ENCODE measurements around the gene SPATA6L. TPM values are rescaled to one million over a fixed set of nuclear protein-coding genes. Genes with fewer than 3 reads are reported as not detected.

Gene SPATA6L
- total and polyA plus RNA-seq, 2 of the 13 experiments (the other 11 are each of a cell fraction or from before 2014, with no cell fraction given) = 1.1 to 1.9 TPM

DNA sequence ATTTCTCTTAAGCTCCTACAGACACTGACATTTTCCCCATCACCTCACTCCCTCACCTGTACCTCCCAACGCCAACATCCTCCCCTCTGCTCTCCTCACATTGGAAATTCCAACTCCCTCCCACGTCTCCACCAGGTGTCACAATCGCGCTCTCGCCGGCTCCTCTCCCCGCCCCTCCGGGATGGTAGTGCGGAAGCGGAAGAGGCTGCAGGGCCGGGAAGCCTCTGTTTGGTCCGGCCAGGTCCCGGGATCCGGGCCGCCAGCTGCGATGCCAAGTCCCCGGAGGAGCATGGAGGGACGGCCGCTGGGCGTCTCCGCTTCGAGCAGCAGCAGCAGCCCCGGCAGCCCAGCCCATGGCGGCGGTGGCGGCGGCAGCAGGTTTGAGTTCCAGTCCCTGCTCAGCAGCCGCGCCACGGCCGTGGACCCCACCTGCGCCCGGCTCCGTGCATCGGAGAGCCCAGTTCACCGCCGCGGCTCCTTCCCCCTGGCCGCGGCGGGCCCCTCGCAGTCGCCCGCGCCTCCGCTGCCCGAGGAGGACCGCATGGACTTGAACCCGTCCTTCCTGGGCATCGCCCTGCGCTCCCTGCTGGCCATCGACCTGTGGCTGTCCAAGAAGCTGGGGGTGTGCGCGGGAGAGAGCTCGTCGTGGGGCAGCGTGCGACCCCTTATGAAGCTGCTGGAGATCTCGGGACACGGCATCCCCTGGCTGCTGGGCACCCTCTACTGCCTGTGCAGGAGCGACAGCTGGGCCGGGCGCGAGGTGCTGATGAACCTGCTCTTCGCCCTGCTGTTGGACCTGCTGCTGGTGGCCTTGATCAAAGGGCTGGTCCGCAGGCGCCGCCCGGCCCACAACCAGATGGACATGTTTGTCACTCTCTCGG is 3.9 kb downstream of the SPATA6L start, which contains the start of gene PLPP6 (continued):
- no peak for TF ChIP-seq RERE (CRISPR knock-in tag; IDR thresholded peaks at IDR 0.05; ENCODE audit: low read depth)
- peak; percentile 81; the same call in 1 of the 2 replicates for TF ChIP-seq DMAP1 (CRISPR knock-in tag; IDR thresholded peaks at IDR 0.05)
- 0 out of 2 replicates have a peak, but pooled peaks have one; percentile 25 for TF ChIP-seq ARID2 (CRISPR knock-in tag; IDR thresholded peaks at IDR 0.05; ENCODE audit: borderline replicate concordance)
- TF ChIP-seq ZNF354B (CRISPR knock-in tag; IDR thresholded peaks at IDR 0.05) = 0 out of 2 replicates have a peak, but pooled peaks have one; percentile 20
- peak; percentile 86 for TF ChIP-seq AGO2 (optimal IDR thresholded peaks at IDR 0.05; ENCODE audit: low read depth, low read length)
- peak; percentile 83 for TF ChIP-seq ZMYM4 (CRISPR knock-in tag; IDR thresholded peaks at IDR 0.05)
- peak; percentile 83 for TF ChIP-seq GATAD1 (CRISPR knock-in tag; IDR thresholded peaks at IDR 0.05)
- peak; percentile 83; the same call in 1 of the 2 replicates for TF ChIP-seq NKX3-1 (CRISPR knock-in tag; IDR thresholded peaks at IDR 0.05)
- TF ChIP-seq, protein P1, sequence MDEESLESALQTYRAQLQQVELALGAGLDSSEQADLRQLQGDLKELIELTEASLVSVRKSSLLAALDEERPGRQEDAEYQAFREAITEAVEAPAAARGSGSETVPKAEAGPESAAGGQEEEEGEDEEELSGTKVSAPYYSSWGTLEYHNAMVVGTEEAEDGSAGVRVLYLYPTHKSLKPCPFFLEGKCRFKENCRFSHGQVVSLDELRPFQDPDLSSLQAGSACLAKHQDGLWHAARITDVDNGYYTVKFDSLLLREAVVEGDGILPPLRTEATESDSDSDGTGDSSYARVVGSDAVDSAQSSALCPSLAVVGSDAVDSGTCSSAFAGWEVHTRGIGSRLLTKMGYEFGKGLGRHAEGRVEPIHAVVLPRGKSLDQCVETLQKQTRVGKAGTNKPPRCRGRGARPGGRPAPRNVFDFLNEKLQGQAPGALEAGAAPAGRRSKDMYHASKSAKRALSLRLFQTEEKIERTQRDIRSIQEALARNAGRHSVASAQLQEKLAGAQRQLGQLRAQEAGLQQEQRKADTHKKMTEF (CRISPR knock-in tag; IDR thresholded peaks at IDR 0.05) = peak; percentile 76
- TF ChIP-seq ATF4 (CRISPR knock-in tag; IDR thresholded peaks at IDR 0.05) = peak in 1 of 2 experiments; percentile 46; a peak in 2 of 4 replicates
- TF ChIP-seq MAZ (IDR thresholded peaks at IDR 0.05; ENCODE audit: borderline replicate concordance, low read depth, low read length) = peak; percentile 90
- TF ChIP-seq MAZ (CRISPR knock-in tag; IDR thresholded peaks at IDR 0.05; ENCODE audit: low read depth) = no peak; the same call in 1 of the 2 replicates
- TF ChIP-seq, protein P2, sequence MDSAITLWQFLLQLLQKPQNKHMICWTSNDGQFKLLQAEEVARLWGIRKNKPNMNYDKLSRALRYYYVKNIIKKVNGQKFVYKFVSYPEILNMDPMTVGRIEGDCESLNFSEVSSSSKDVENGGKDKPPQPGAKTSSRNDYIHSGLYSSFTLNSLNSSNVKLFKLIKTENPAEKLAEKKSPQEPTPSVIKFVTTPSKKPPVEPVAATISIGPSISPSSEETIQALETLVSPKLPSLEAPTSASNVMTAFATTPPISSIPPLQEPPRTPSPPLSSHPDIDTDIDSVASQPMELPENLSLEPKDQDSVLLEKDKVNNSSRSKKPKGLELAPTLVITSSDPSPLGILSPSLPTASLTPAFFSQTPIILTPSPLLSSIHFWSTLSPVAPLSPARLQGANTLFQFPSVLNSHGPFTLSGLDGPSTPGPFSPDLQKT (CRISPR knock-in tag; IDR thresholded peaks at IDR 0.05; ENCODE audit: borderline replicate concordance) = no peak
- 0 out of 2 replicates have a peak, but pooled peaks have one; percentile 48 for TF ChIP-seq PITX1 (CRISPR knock-in tag; IDR thresholded peaks at IDR 0.05)
- peak; percentile 48; the same call in 1 of the 2 replicates for TF ChIP-seq IRX3 (CRISPR knock-in tag; IDR thresholded peaks at IDR 0.05; ENCODE audit: borderline replicate concordance, low read depth)
- peak; percentile 67 for TF ChIP-seq ESRRA (CRISPR knock-in tag; IDR thresholded peaks at IDR 0.05; ENCODE audit: low read depth)
- TF ChIP-seq SP140L (CRISPR knock-in tag; IDR thresholded peaks at IDR 0.05; ENCODE audit: borderline replicate concordance) = no peak

Data from HepG2 (cell line).